HCEC 1CT (cell line): ENCODE data around the gene LONRF2.

Source experiments
- DNase-seq: peaks from one replicate; pipeline ENCODE4 v3.0.0-alpha.2; 2017

LONRF2 gene

GRCh38 chr2:100274076-100274475, 48.2 kb downstream of the LONRF2 start:
- DNase-seq: no peak

DNA sequence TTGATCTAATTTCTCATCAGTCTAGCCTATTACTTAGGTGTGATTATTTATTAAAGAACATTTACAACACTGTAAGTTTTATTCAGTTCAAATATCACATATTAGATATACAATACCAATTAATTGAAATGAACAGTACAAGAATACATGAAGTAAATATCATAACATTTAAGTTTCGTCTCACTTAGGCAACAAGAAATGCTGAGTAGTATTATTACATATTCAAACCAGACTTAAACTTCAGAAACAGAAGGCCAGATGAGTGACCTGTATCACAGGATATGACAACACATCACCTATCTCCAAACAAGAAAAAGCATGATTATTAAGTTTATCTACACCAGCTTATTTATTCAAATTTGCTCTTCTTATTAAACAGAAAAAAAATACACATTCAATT, 48.9 kb downstream of the LONRF2 start:
- no peak for DNase-seq

GRCh38 chr2:100272841-100273329, 49.4 kb downstream of the LONRF2 start:
- no peak for DNase-seq

DNA sequence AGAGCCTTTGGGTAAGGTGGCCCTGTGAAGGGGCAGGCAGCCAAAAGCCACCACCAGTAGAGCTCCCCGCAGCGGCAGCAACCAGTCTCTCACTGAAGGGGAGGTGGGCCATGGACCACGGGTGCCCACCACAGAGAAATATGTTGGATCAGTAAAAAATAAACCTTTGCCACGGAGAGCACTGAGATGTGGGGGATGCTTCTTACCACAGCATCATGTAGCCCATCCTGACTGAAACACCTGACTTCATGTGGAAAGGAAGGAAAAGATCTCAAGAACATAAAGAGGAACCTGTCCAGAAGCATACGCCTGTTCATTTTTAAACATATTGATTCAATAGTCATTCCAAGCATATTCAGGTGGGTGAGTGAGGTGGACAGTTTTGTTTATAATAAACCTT, 51.1 kb downstream of the LONRF2 start:
- no peak for DNase-seq

- no peak for DNase-seq
Observed at GRCh38 chr2:100270381-100271146, 51.7 kb downstream of the LONRF2 start.

DNA sequence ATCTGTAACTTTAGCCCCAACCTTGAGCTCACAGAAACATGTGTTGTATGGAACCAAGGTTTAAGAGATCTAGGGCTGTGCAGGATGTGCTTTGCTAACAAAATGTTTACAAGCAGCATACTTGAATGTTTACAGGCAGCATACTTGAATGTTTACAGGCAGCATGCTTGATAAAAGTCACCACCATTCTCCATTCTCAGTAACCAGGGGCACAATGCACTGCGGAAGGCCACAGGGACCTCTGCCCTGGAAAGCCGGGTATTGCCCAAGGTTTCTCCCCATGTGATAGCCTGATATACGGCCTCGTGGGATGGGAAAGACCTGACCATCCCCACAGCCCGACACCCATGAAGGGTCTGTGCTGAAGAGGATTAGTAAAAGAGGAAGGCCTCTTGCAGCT, 52.4 kb downstream of the LONRF2 start:
- DNase-seq: no peak

DNA sequence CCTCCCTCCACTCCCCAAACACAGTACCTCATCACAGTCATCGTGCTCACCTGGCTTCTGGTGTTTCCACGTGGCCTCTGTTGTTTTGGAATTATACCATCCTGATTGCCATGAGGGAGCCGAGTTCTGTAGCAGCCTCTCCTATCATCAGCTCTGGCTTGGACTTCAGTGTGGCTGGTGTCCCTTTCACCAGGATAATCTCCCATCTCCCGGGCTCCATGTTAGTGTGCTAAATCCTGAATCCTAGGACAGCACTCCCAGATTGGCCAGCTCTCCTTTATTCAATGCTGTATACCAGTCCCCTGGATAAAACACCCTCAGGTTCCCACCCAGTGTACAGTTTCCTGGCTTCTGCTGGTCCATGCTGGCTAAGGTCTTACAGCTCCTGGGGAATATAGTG, 53.3 kb downstream of the LONRF2 start:
- no peak for DNase-seq

- no peak for DNase-seq
Observed at GRCh38 chr2:100267751-100268150, 54.5 kb downstream of the LONRF2 start.

- DNase-seq: no peak
Observed at GRCh38 chr2:100266126-100266525, 56.2 kb downstream of the LONRF2 start.

DNA sequence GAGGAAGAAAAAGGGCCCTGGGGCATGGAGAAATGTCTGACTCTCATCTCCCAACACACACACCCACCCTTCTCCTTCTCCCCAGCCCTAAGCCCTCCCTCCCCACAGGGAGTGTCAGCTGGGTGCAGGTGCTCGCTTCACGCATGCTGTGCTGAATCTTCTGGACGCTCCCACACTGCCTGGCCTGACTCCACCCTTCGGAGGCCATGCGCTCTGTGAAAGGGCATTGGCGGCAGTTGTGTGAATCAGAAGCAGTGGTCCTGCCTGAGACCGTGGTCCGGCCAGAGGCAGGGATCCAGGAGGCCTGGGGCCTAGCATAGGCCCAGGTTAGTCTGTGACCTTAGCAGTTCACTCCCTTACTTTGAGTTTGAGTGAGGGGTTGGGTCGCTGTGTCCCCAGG, 57.1 kb downstream of the LONRF2 start:
- DNase-seq: no peak

DNA sequence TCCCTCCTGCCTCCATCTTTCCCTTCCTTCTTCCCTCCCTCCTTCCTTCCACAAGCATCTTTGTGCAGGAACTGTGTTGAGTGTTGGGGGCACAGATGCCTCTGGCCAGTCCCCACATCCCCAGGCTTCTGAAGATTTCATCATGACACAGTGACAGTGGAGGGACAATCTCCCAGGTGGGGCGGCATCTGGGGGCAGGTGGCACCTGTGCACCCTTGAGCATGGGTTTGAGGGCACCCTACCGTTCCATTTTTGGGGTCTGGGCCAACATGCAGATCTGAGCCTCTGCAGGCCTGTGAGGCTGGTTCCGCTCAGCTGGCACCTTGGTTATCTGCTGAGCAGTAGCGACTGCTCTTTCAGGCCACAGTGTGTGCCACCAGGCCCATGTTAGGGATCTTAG, 57.6 kb downstream of the LONRF2 start:
- no peak for DNase-seq

DNA sequence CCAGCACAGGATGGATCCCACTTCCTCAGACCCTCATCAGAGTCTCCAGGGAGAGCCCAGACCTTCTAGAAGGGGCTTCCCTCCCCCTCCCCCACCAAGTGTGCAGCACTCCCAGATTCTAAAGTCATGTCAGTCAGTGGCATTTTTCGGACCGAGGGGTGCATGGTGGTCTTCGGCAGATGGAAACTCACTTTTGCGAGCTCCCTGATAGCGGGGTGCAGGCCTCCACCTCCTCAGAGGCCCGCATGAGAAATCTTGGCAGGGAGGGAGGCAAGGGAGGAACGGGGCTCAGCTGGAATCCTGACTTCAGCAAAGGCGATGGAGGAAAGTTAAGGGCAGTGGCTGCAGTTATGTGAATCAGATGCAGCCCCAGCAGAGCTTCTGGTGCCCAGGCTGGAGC, 58.2 kb downstream of the LONRF2 start:
- DNase-seq: no peak

- no peak for DNase-seq
Observed at GRCh38 chr2:100262555-100263320, 59.6 kb downstream of the LONRF2 start.

- no peak for DNase-seq
Observed at GRCh38 chr2:100262046-100262445, 60.3 kb downstream of the LONRF2 start.

DNA sequence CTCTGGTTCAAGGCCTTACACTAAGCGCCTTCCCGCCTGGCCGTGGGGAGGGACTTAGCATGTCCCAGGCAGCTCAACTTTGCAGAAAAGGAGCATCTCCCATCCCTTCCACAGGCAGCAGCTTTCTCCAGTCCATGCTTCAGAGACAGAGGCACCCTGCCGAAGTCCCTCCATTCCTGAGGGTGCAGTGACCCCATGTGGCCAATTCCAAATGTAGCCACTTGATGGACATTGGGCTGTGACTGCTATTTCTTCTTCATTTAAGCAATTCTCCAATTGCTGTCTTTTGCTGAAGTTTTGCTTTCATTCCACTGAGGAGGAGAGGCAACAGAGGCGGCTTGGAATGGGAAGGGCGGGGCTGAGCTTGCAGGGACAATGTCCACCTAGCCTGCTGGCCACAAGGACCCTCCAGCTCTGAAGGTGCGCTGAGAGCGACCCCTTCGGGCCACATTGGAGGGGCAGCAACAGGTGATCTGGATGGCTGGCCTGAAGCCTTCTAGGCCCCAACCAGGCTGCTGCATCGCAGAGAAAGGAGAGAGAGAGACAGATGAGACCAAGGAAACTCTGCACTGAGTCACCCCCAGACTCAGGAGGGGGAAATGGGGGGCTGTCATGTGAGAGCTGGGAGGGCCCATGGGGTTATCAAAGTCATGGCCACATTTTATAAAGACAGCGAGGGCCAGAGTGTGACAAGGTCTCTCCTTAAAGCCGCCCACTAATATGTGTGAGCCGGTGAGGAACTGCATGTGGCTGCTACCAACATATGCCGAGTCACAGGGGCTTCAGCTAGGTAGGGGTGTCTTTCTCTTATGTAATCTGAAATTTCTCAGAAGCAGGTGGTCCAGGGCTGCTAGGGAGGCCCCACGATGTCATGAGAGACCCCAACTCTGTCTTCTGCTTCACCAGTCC, 61.3 kb downstream of the LONRF2 start:
- peak; percentile 13 for DNase-seq

- DNase-seq: no peak
Observed at GRCh38 chr2:100259106-100259505, 63.2 kb downstream of the LONRF2 start.

GRCh38 chr2:100257939-100258338, 64.4 kb downstream of the LONRF2 start:
- no peak for DNase-seq

DNA sequence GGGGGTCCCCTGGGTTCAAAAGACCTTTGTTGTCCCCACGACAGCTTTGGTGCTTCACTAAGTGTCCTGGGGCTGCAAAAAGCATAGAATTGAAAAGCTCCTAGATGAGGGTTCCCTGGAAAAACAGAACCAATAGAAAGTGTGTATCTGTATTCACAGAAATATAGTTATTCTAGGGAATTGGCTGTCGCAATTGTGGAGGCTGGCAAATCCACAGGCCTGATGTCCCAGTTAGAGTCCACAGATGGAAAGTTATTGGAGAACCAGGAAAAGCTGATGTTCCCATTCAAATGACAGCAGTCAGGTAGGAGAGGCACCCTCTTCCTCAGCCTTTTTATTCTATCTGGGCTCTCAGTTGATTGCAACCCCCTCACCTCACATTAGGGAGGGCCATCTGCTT, 65.5 kb downstream of the LONRF2 start:
- DNase-seq: no peak

- DNase-seq: no peak
Observed at GRCh38 chr2:100256416-100256815, 65.9 kb downstream of the LONRF2 start.

DNA sequence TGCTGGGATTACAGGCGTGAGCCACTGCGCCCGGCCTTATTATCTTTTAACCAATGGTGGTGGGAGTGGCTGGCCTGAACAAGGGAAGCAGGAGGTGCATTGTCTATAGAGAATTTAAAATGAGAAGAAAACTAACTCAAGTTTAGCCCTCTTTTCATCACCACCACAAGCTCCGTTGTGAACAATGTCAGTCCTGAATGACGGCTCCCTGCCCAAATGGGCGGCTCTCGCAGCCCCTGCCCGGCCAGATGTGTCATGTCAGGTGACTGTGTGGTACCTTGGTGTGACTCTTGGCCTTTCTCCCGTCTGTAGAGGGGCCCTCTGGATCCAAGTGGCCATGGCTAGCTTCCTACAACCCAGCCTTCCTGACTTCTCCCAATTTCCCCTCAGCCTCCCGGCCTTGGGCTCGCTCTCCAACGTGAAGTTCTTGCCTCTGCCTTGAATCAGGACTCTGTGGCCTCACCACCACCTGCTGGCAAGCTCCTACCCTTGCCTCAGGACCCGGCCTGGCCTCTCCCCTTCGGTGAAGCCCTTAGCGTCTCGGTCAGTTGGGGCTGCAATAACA, 67.6 kb downstream of the LONRF2 start:
- DNase-seq: no peak

DNA sequence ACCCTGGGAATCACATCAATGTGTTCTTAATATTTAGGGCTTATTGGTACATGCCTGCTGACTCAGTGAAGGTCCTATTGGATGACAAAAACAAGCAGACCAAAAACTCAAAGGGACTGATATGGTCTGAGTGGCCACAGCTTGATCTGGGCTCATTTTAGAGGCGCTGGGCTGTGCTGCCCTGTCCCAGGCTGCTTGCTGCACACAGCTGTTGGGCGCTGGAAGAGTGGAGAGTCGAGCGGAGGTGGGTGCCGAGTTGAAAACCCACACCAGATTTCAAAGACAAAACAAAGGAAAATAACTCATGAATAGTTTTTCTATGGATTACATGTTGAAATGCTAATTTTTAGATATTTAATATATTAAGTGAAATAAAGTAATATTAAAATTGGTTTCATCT, 68.5 kb downstream of the LONRF2 start:
- no peak for DNase-seq

DNA sequence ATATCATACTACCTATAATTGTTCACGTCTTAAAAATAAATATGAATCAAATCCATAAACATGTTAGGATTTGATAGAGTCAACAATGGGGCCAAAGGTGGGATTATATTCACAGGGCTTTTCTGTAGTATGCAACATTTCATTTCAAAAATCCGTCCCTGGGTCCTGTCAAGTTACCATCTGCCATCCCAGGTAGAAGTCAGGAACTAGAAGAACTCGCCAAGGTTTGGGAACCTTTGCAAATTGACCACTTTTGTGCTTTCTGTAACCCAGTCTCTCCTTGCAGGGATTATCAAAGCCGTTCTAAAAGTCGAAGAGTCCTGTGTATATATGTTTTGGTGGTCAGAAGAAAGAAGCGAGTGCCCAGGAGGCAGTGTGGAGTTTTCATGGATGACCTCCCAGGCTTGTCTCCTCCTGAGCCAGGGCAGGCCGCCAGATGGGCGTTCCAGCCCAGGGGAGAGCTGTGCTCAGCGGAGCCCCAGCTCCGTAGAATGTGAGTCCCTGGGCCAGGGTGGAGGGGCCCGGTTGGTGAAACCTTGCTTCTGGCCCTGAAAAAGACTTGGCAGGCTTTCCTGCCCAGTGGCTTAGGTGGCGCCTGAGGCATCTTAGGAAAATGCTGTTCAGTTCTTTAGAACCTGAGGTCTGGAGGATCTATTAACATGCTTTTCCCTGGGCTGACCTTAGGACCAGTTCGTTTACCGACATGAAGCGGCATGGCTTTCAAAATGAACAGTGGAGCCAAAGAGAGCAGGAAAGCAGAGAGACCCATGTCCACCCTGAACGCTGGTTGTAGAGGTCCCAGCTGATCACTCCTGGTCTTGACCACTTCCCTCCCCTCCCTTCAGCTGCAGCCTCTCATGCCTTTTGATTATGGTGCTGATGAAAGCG, 69.2 kb downstream of the LONRF2 start:
- DNase-seq: no peak
